Measurements from ENCODE around the gene LDLRAD4.
A peak's percentile ranks its signal among the peaks of the same experiment; 100 is the strongest.

The LDLRAD4 gene

GRCh38 chr18:13392899-13393298 is 174.3 kb downstream of the LDLRAD4 start:
- DNase-seq, result no peak

- no peak for DNase-seq
These were observed 174.8 kb downstream of the LDLRAD4 start for GRCh38 chr18:13393338-13393737.

GRCh38 chr18:13394801-13395200 is 176.2 kb downstream of the LDLRAD4 start:
- DNase-seq, result peak; percentile 87

- peak; percentile 43 for DNase-seq
These were observed 177.0 kb downstream of the LDLRAD4 start for GRCh38 chr18:13395577-13395976.

GRCh38 chr18:13397504-13398163 is 179.1 kb downstream of the LDLRAD4 start:
- DNase-seq, result no peak

GRCh38 chr18:13398631-13399030 is 180.1 kb downstream of the LDLRAD4 start:
- no peak for DNase-seq

GRCh38 chr18:13399511-13399910 is 181.0 kb downstream of the LDLRAD4 start:
- DNase-seq, result no peak

GRCh38 chr18:13400636-13401315 is 182.2 kb downstream of the LDLRAD4 start:
- DNase-seq, result no peak

GRCh38 chr18:13401404-13401803 is 182.8 kb downstream of the LDLRAD4 start:
- no peak for DNase-seq

GRCh38 chr18:13401826-13402225 is 183.3 kb downstream of the LDLRAD4 start:
- no peak for DNase-seq

- DNase-seq, result no peak
These were observed 185.4 kb downstream of the LDLRAD4 start for GRCh38 chr18:13403786-13404549.

- DNase-seq, result no peak
These were observed 186.9 kb downstream of the LDLRAD4 start for GRCh38 chr18:13405305-13406038.

- DNase-seq, result no peak
These were observed 187.6 kb downstream of the LDLRAD4 start for GRCh38 chr18:13406049-13406615.

- DNase-seq, result no peak
These were observed 188.2 kb downstream of the LDLRAD4 start for GRCh38 chr18:13406736-13407135.

- DNase-seq, result no peak
These were observed 188.9 kb downstream of the LDLRAD4 start for GRCh38 chr18:13407484-13407883.

- DNase-seq, result no peak
These were observed 190.5 kb downstream of the LDLRAD4 start for GRCh38 chr18:13409026-13409425.

- no peak for DNase-seq
These were observed 191.4 kb downstream of the LDLRAD4 start for GRCh38 chr18:13409997-13410396.

GRCh38 chr18:13410471-13410870 is 191.9 kb downstream of the LDLRAD4 start:
- no peak for DNase-seq

GRCh38 chr18:13412017-13412416 is 193.5 kb downstream of the LDLRAD4 start:
- DNase-seq, result no peak

- DNase-seq, result no peak
These were observed 194.3 kb downstream of the LDLRAD4 start for GRCh38 chr18:13412901-13413300.

GRCh38 chr18:13414102-13414501 is 195.5 kb downstream of the LDLRAD4 start:
- DNase-seq, result no peak

- DNase-seq, result peak; percentile 52
These were observed 196.0 kb downstream of the LDLRAD4 start for GRCh38 chr18:13414521-13414920.

- no peak for DNase-seq
These were observed 197.2 kb downstream of the LDLRAD4 start for GRCh38 chr18:13415736-13416135.

Data from hematopoietic multipotent progenitor cell treated with erythropoietin and hydrocortisone succinate and interleukin-3 and kit ligand, for 8 days (in vitro differentiated cells).